Endothelial cell of umbilical vein (primary cell): ENCODE results near the gene TTI1. TPM values are rescaled to one million over a fixed set of nuclear protein-coding genes. Genes with fewer than 3 reads are reported as not detected.

Source experiments
- BruUV-seq: library from RNA; stranded (reverse); fragments of 400-500 nt; replicated peaks from 2 replicates; lab custom pipeline; 2021; lab: Mats Ljungman, UMichigan
- CTCF ChIA-PET: fragments of 300-600, 350-600 bp; sonication (Branson Sonifier 250); formaldehyde crosslinking; loops from one replicate; lab custom pipeline; 2021; ENCODE audit warnings: antibody characterized with exemption, inconsistent platforms; lab: Charles Lee
- POLR2A ChIA-PET: fragments of 300-600, 350-600 bp; sonication (Branson Sonifier 250); formaldehyde crosslinking; loops from one replicate; lab custom pipeline; 2021; ENCODE audit warnings: antibody characterized with exemption, inconsistent platforms; lab: Charles Lee
- DNase-seq: peaks from one replicate; pipeline ENCODE4 v3.0.0-alpha.2; 2011; ENCODE audit warnings: low read depth, low spot score
- FAIRE-seq: peaks from 2 replicates; lab custom pipeline; 2011; peaks lifted over from hg19 to GRCh38; lab: Jason Lieb, UNC
- H2AFZ ChIP-seq: 2 replicates; pipeline ENCODE4 v1.6.0; 2012; ENCODE audit warnings: low read depth, low read length, control low read depth, inconsistent platforms
- H3K27ac ChIP-seq: 2 replicates; pipeline ENCODE4 v1.5.1; 2011; ENCODE audit warnings: low read depth, mild to moderate bottlenecking, control low read depth, low read length, moderate library complexity; ENCODE audit not compliant: insufficient read depth
- H3K27me3 ChIP-seq, 2 experiments: 2 replicates each; pipeline versions ENCODE4 v1.6.0 to v1.6.1; 2011; ENCODE audit warnings: low read length in 2 of 2, mixed read lengths in 1 of 2; ENCODE audit not compliant: control insufficient read depth in 2 of 2, insufficient read depth in 2 of 2
- H3K36me3 ChIP-seq, 2 experiments: 2 replicates in 1 of 2; 3 replicates in 1 of 2; pipeline ENCODE4 v1.5.1; 2011; ENCODE audit warnings: low read length in 2 of 2, mild to moderate bottlenecking in 1 of 2, moderate library complexity in 1 of 2; ENCODE audit not compliant: control insufficient read depth in 2 of 2, insufficient read depth in 2 of 2; ENCODE audit errors: extremely low read depth in 1 of 2
- H3K4me1 ChIP-seq: 3 replicates; pipeline ENCODE4 v1.5.1; 2011; ENCODE audit warnings: mild to moderate bottlenecking, low read length; ENCODE audit not compliant: control insufficient read depth, insufficient read depth; ENCODE audit errors: extremely low read depth
- H3K4me2 ChIP-seq: 2 replicates; pipeline ENCODE4 v1.6.1; 2011; ENCODE audit warnings: low read length, control low read depth, mixed read lengths; ENCODE audit not compliant: insufficient read depth
- H3K4me3 ChIP-seq, 3 experiments: fragments of 200-600 bp in 1 of 3; sonication (generic), shearing (Covaris generic) in 1 of 3; replicated peaks in 1 of 3; 2 replicates each; pipeline ENCODE4 v1.5.1; 2011 to 2016; ENCODE audit warnings: control low read depth in 3 of 3, low read length in 3 of 3, mild to moderate bottlenecking in 2 of 3, inconsistent platforms in 1 of 3, low read depth in 1 of 3, moderate library complexity in 1 of 3; ENCODE audit not compliant: insufficient read depth in 1 of 3
- H3K79me2 ChIP-seq: 2 replicates; pipeline ENCODE4 v1.6.0; 2012; ENCODE audit warnings: low read length, inconsistent platforms; ENCODE audit not compliant: control insufficient read depth, insufficient read depth
- H3K9ac ChIP-seq: replicated peaks from 2 replicates; pipeline ENCODE3; 2011; ENCODE audit warnings: low read length, control low read depth; ENCODE audit not compliant: insufficient read depth; ENCODE audit errors: extremely low read depth
- H3K9me1 ChIP-seq: replicated peaks from 3 replicates; pipeline ENCODE4 v1.6.0; 2011; ENCODE audit warnings: mild to moderate bottlenecking, low read length; ENCODE audit not compliant: control insufficient read depth, insufficient read depth; ENCODE audit errors: extremely low read depth
- H3K9me3 ChIP-seq: replicated peaks from 2 replicates; pipeline ENCODE4 v1.5.1; 2012; ENCODE audit warnings: low read length, inconsistent platforms; ENCODE audit not compliant: control insufficient read depth, insufficient read depth
- H4K20me1 ChIP-seq: replicated peaks from 2 replicates; pipeline ENCODE3; 2011; ENCODE audit warnings: mild to moderate bottlenecking, low read length; ENCODE audit not compliant: control insufficient read depth, insufficient read depth; ENCODE audit errors: extremely low read depth
- EZH2 ChIP-seq: IDR thresholded peaks from 2 replicates; pipeline ENCODE4 v1.6.1; 2012; ENCODE audit warnings: borderline replicate concordance, low read depth, mild to moderate bottlenecking, moderate library complexity, low read length, inconsistent platforms; ENCODE audit not compliant: severe bottlenecking
- FOS ChIP-seq: IDR thresholded peaks from 2 replicates; pipeline ENCODE4 v1.6.1; 2011; ENCODE audit warnings: mild to moderate bottlenecking, low read length, moderate library complexity, borderline replicate concordance; ENCODE audit not compliant: insufficient read depth
- GATA2 ChIP-seq: IDR thresholded peaks from 2 replicates; pipeline ENCODE4 v1.7.0; 2011; ENCODE audit warnings: low read depth, mild to moderate bottlenecking, moderate library complexity, mixed read lengths, low read length; ENCODE audit not compliant: insufficient read length, insufficient read depth
- JUN ChIP-seq: IDR thresholded peaks from 2 replicates; pipeline ENCODE4 v1.6.1; 2011; ENCODE audit warnings: borderline replicate concordance, low read depth; ENCODE audit not compliant: insufficient read length, insufficient read depth
- MYC ChIP-seq: IDR thresholded peaks from one replicate; pipeline ENCODE4 v1.6.1; 2011; ENCODE audit warnings: mild to moderate bottlenecking, low read depth, low read length
- POLR2A ChIP-seq: IDR thresholded peaks from 2 replicates; pipeline ENCODE4 v1.6.1; 2012; ENCODE audit warnings: low read depth, mild to moderate bottlenecking, control low read depth, low read length
- POLR2AphosphoS5 ChIP-seq: IDR thresholded peaks from 2 replicates; pipeline ENCODE4 v1.6.1; 2012; ENCODE audit warnings: low read depth, mild to moderate bottlenecking, control low read depth, low read length, moderate library complexity; ENCODE audit not compliant: insufficient read depth
- dilution Hi-C: fragments of 300-500 bp; cut with MboI; formaldehyde crosslinking; loops from one replicate; pipeline ENCODE4 v1.15.0; 2019; ENCODE audit warnings: low sequenced_read_pairs; ENCODE audit not compliant: extremely low pct_ligation_motif_present
- intact Hi-C: fragments of 100-400 bp; cut with micrococcal nuclease; formaldehyde crosslinking; loops from one replicate; pipeline ENCODE4 v1.10.0; 2022
- polyA plus RNA-seq, 4 experiments: library from polyadenylated mRNA; depleted of rRNA in 3 of 4; stranded (reverse) in 3 of 4; unstranded in 1 of 4; fragments of >200 nt; gene quantifications; 2 replicates each; pipeline versions ENCODE4 v1.2.1 to v1.2.3, GENCODE V29; 2011 to 2012; ENCODE audit warnings: missing spikeins in 1 of 4
- total RNA-seq: library from RNA; stranded (reverse); gene quantifications from 2 replicates; pipeline ENCODE4 v1.2.3, GENCODE V29; 2021
- TF ChIP-seq, protein P1 (sequence below): IDR thresholded peaks from 2 replicates; pipeline ENCODE4 v1.6.1; 2011; ENCODE audit not compliant: insufficient read depth, insufficient read length
- TF ChIP-seq, protein P2 (sequence below), 2 donors: IDR thresholded peaks; 1 replicate in 1 of 2; 2 replicates in 1 of 2; pipeline ENCODE4 v1.5.1; 2011; ENCODE audit warnings: low read length in 2 of 2, mild to moderate bottlenecking in 2 of 2, moderate library complexity in 2 of 2, control low read depth in 1 of 2, inconsistent platforms in 1 of 2, low read depth in 1 of 2; ENCODE audit not compliant: insufficient read depth in 1 of 2; ENCODE audit errors: extremely low read depth in 1 of 2

TTI1 gene
- total and polyA plus RNA-seq, 2 donors (not counting 3 experiments of a cell fraction or from before 2014, with no cell fraction given): 13.2 to 23.2 TPM

DNA sequence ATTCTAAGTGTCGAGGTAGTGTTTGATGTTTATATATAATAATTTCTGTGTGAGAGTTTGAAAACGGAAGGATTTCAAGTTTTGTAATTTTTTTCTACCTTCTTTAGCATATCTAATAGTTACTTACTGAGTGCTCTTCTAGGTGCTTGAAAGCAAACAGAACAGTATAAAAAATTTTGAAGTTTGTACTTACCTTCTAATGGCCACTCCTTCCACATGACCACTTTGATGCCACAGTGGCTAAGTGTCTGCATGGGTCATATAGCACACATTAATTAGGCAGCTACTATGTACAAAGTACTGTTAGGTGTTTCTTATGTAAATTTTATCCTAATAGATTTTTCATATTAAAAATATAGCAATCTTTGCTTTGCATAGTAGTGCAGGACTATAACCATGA is 21.4 kb upstream of the TTI1 start:
- no peak overlapping the region for H3K4me3 ChIP-seq
- peaks cover 31% of the 10 kb centered on the region for H3K4me1 ChIP-seq
- intact Hi-C loops: loop anchor here (5.0 to 10.0 kb wide), 3 partner anchors 98 to 353 kb away; no protein-coding TSS in a partner anchor
- CTCF ChIA-PET: interaction anchor here (1.0 kb wide), 1 partner anchor 490 kb away, joined by 3 read pairs; no protein-coding TSS in a partner anchor
- no peaks in the 10 kb centered on the region for H4K20me1 ChIP-seq
- H3K79me2 ChIP-seq: peaks cover 43% of the 10 kb centered on the region
- no TSS peak for BruUV-seq
- H3K27me3 ChIP-seq: no peaks in the 10 kb centered on the region
- POLR2A ChIA-PET: no interaction called here
- H3K4me2 ChIP-seq: no peak overlapping the region
- H3K9me3 ChIP-seq: no peaks in the 10 kb centered on the region
- no peak for DNase-seq
- no peak overlapping the region for H2AFZ ChIP-seq
- H3K9ac ChIP-seq: no peak overlapping the region
- dilution Hi-C loops: no loop called here
- peaks cover 2 to 4% of the 10 kb centered on the region in 2 experiments for H3K36me3 ChIP-seq
- no peak for TF ChIP-seq JUN
- no peak for TF ChIP-seq MYC
- no peak for TF ChIP-seq FOS
- no peak for TF ChIP-seq GATA2
- TF ChIP-seq, protein P1, sequence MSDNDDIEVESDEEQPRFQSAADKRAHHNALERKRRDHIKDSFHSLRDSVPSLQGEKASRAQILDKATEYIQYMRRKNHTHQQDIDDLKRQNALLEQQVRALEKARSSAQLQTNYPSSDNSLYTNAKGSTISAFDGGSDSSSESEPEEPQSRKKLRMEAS: no peak
- no peak overlapping the region for H3K27ac ChIP-seq
- FAIRE-seq: no peak
- no peaks in the 10 kb centered on the region for H3K9me1 ChIP-seq

DNA sequence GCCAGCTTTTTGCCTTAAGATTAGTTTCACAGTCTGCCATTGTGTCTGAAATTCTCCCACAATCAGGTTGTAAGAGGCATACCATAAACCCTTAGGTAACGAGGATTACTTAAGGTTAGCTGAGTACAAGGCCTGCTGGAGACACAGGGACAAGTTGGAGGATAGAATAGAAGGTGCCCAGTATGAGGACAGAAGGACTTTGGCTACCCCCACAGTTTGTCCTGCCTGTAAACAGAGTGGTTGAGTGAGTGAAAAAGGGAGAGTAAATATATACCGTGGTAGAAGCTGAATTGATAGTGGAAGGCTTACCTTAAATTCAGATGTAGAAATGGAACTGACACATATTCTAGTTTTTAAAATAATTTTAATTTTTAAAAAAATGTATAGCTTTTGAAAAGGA is 19.6 kb upstream of the TTI1 start:
- intact Hi-C loops (loop anchor here (10.0 kb wide), 1 partner anchor 272 kb away; no protein-coding TSS in a partner anchor), dilution Hi-C loops (no loop called here)
- CTCF ChIA-PET: interaction anchor here (0.8 to 1.5 kb wide), 4 partner anchors 9 to 20 kb away, joined by 3 to 6 read pairs (median 4); partner anchors contain the start of genes RPRD1B and TTI1
- Histone ChIP-seq H4K20me1 (no peaks in the 10 kb centered on the region), H3K4me3 (no peak overlapping the region), H3K36me3 (peaks cover 0 to 3% of the 10 kb centered on the region in 2 experiments), H3K4me1 (peaks cover 31% of the 10 kb centered on the region), H3K9me3 (no peaks in the 10 kb centered on the region), H3K79me2 (peaks cover 45% of the 10 kb centered on the region), H3K27me3 (no peaks in the 10 kb centered on the region), H3K9me1 (no peaks in the 10 kb centered on the region), H3K9ac (no peak overlapping the region), H3K27ac (no peak overlapping the region), H3K4me2 (no peak overlapping the region), H2AFZ (no peak overlapping the region)
- BruUV-seq: no TSS peak
- FAIRE-seq: no peak
- no peak for DNase-seq
- POLR2A ChIA-PET: interaction anchor here (0.7 kb wide), 1 partner anchor 110 kb away, joined by 5 read pairs; no protein-coding TSS in a partner anchor
- TF ChIP-seq FOS (no peak), POLR2A (no peak), GATA2 (no peak), EZH2 (no peak), MYC (no peak), JUN (no peak), POLR2AphosphoS5 (no peak)
- TF ChIP-seq, protein P2, sequence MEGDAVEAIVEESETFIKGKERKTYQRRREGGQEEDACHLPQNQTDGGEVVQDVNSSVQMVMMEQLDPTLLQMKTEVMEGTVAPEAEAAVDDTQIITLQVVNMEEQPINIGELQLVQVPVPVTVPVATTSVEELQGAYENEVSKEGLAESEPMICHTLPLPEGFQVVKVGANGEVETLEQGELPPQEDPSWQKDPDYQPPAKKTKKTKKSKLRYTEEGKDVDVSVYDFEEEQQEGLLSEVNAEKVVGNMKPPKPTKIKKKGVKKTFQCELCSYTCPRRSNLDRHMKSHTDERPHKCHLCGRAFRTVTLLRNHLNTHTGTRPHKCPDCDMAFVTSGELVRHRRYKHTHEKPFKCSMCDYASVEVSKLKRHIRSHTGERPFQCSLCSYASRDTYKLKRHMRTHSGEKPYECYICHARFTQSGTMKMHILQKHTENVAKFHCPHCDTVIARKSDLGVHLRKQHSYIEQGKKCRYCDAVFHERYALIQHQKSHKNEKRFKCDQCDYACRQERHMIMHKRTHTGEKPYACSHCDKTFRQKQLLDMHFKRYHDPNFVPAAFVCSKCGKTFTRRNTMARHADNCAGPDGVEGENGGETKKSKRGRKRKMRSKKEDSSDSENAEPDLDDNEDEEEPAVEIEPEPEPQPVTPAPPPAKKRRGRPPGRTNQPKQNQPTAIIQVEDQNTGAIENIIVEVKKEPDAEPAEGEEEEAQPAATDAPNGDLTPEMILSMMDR (IDR thresholded peaks at IDR 0.05; ENCODE audit: extremely low read depth in 1 of 2, insufficient read depth in 1 of 2, low read depth in 1 of 2, low read length in 2 of 2): no peak
- TF ChIP-seq, protein P1: no peak
